GM21576 (cell line): ENCODE data around the gene XCR1.
A peak's percentile ranks its signal among the peaks of the same experiment; 100 is the strongest.
"Not testable (repeated sequence)": the region's sequence is repeated elsewhere in the genome, so short reads cannot be mapped to it uniquely, and the experiment has no call there.

ENCODE experiments used
- ATAC-seq: cut with Tn5 transposase; IDR thresholded peaks from one replicate; pipeline ENCODE4 v1.9.1; 2021; ENCODE audit warnings: mild to moderate bottlenecking, moderate library complexity; ENCODE audit not compliant: unreplicated experiment

XCR1 gene

GRCh38 chr3:46027021-46027705, at the start of gene XCR1:
Gene XCR1, minus strand, starts transcription at chr3:46027483. Its CDS starts 5,536 bp downstream, at chr3:46021947.
- no peak for ATAC-seq

GRCh38 chr3:46076606-46077005, 49.3 kb upstream of the XCR1 start:
- no peak for ATAC-seq

GRCh38 chr3:46075816-46076215, 48.5 kb upstream of the XCR1 start:
- ATAC-seq = no peak

- ATAC-seq = no peak
Observed at GRCh38 chr3:46071222-46071858, 44.1 kb upstream of the XCR1 start.

DNA sequence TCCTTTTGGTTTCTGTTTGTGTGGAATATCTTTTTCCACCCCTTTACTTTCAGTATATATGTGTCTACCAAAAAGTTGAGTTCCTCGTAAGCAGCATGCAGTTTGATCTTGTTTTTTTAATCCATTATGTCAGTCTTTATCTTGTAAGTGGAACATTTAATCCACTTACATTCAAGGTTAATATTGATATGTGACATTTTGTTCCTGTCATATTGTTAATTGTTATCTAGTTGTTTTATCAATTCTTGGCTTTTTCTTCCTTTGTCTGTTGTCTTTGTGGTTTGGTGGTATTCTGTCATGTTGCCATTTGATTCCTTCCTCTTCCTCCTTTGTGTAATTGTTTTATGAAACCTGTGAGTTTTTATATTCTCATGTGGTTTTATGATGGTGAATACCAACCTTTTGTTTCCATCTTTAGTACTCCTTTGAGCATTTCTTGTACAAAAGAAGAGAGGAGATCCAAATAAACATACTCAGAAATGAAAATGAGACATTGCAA, 43.4 kb upstream of the XCR1 start:
- no peak for ATAC-seq

GRCh38 chr3:46068501-46068900, 41.2 kb upstream of the XCR1 start:
- ATAC-seq = no peak

DNA sequence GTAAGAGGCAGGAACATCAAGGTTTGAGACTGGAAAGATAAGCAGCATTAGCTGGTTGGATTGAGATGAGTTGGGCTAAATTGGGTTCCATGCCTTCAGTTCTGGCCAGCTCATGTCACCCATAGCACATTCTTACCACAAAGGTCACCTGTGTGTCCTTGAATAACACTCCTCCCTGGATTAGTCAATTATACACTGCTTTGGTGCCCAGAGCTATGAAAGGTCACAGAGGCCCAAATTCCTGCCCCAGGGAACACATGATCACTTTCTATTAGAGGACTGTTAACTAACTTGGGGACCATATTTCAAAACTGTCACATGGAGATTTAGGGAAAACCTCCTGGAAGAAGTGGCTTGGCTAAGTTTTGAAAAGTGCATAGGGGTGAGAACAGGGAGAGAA, 40.1 kb upstream of the XCR1 start:
- no peak for ATAC-seq

GRCh38 chr3:46065750-46066256, 38.5 kb upstream of the XCR1 start:
- no peak for ATAC-seq

DNA sequence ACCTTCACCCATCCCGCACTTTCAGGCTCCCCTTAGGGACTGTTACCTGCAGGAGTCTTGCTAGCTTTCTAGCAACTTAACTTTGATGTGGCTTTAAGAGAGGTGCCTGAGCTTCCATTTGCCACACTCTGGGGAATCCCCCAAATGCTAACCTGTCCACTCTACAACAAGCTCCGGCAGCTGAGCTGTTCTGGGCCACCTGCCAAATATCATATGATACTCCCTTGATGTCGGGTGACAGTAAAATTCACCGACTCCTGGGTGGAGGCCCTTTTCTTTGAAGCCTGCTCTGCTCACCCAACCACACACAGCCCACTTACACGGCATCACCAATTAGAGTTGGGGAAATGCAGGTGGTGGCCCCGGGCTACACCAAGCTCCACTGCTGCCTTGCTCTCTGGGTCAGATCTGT, 38.0 kb upstream of the XCR1 start:
- ATAC-seq = no peak

GRCh38 chr3:46062679-46063078, 35.4 kb upstream of the XCR1 start:
- ATAC-seq = no peak

- no peak for ATAC-seq
Observed at GRCh38 chr3:46061887-46062286, 34.6 kb upstream of the XCR1 start.

GRCh38 chr3:46061108-46061720, 33.9 kb upstream of the XCR1 start:
- no peak for ATAC-seq

DNA sequence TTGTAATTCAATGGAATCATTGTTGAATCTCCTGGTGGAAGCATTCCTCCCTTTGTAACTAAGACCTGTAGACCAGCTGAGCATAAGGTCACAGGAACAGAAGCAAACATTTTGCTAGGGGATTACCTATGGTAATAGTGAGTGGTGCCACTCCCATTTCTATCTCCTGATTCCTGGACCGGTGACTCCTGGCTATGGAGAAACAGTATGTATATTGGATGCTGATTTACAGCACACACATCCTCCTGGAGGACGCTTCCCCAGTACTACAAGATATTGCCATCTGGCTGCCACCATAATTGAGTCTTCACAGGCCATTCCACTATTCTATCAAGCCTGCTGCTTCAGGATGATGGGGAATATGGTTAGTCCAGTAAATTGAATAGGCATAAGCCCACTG, 33.3 kb upstream of the XCR1 start:
- no peak for ATAC-seq

GRCh38 chr3:46059432-46059831, 32.1 kb upstream of the XCR1 start:
- peak; percentile 58 for ATAC-seq

GRCh38 chr3:46058981-46059380, 31.7 kb upstream of the XCR1 start:
- no peak for ATAC-seq

GRCh38 chr3:46057716-46058115, 30.4 kb upstream of the XCR1 start:
- no peak for ATAC-seq

DNA sequence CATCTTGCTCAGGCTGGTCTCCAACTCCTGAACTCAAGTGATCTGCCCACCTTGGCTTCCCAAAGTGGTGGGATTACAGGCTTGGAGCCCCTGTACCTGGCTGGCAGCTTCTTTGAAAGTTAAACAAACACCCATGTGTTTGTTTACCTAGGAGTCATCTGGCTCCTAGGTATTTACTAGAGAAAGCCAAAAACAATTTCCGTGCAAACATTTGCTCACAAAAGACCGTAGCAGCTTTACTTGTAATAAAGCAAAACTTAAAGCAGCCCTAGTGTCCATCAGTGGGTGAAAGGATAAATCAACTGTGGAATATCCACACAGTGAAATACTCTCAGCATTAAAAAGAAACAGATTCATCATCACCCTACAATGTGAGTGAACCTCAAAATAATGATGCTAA, 29.4 kb upstream of the XCR1 start:
- ATAC-seq = no peak

GRCh38 chr3:46053761-46054515, 26.7 kb upstream of the XCR1 start:
- not testable (repeated sequence) for ATAC-seq

DNA sequence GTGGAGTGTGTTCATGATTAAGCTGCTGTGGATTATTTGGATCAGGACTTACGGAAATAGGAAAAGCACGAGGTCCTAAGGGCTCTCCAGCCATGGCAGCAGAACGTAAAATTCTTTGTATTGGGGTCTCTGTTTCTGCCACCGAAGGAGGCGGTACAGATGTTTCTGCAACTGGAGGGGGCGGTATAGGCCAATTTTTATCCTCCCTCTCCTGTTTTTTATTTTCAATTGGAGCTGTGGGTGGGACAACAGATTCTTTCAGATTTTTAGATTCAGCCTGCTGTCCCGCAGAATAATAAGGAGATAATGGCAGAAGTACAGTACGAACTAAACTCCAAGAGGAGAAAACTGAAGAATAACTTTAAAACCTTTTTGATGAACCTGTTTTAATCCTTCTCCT, 26.0 kb upstream of the XCR1 start:
- not testable (repeated sequence) for ATAC-seq

- ATAC-seq = no peak
Observed at GRCh38 chr3:46052531-46052930, 25.2 kb upstream of the XCR1 start.

- ATAC-seq = no peak
Observed at GRCh38 chr3:46049093-46049492, 21.8 kb upstream of the XCR1 start.
